ENCODE data around the gene NANOS3.

DNA sequence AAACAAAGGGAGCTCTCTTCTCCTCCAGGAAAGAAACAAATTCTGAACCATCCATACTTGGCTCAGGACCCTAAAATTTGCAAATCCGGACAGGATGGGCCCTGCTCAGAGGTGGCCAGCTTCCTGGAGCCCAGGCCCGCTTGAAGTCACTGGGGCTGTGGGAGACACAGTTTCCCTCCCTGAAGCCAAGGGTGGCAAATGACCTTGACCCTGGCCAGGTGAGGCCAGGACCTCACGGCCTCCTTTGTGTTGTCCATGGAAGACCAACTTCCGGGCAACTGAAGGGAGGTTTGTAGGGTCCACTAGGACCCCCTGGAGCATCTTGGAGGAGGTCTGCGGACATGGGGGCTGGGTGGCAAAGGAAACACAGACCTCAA, 5.5 kb downstream of the NANOS3 start:
- TF ChIP-seq, protein P1, sequence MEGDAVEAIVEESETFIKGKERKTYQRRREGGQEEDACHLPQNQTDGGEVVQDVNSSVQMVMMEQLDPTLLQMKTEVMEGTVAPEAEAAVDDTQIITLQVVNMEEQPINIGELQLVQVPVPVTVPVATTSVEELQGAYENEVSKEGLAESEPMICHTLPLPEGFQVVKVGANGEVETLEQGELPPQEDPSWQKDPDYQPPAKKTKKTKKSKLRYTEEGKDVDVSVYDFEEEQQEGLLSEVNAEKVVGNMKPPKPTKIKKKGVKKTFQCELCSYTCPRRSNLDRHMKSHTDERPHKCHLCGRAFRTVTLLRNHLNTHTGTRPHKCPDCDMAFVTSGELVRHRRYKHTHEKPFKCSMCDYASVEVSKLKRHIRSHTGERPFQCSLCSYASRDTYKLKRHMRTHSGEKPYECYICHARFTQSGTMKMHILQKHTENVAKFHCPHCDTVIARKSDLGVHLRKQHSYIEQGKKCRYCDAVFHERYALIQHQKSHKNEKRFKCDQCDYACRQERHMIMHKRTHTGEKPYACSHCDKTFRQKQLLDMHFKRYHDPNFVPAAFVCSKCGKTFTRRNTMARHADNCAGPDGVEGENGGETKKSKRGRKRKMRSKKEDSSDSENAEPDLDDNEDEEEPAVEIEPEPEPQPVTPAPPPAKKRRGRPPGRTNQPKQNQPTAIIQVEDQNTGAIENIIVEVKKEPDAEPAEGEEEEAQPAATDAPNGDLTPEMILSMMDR (IDR thresholded peaks at IDR 0.05), result no peak
- no peak for TF ChIP-seq POLR2A (IDR thresholded peaks at IDR 0.05)

Data from upper lobe of left lung (tissue), 4 donors.